OCI-LY7 (cell line): Measurements from ENCODE around the gene PDE10A. TPM values are rescaled to one million over a fixed set of nuclear protein-coding genes. Genes with fewer than 3 reads are reported as not detected.

ENCODE experiments used
- BruUV-seq: library from RNA; stranded (reverse); fragments of 400-500 nt; replicated peaks from 2 replicates; lab custom pipeline; 2021; lab: Mats Ljungman, UMichigan
- CTCF ChIA-PET: fragments of 300-600 bp; sonication (Branson Sonifier 250); formaldehyde crosslinking; loops from one replicate; lab custom pipeline; 2022; ENCODE audit warnings: antibody characterized with exemption; ENCODE audit not compliant: unreplicated experiment; lab: Charles Lee
- POLR2A ChIA-PET: fragments of 300-600 bp; sonication (Branson Sonifier 250); formaldehyde crosslinking; loops from one replicate; lab custom pipeline; 2022; ENCODE audit warnings: antibody characterized with exemption; lab: Charles Lee
- DNase-seq: peaks from one replicate; pipeline ENCODE4 v3.0.0-alpha.2; 2015; ENCODE audit warnings: low spot score
- H2AFZ ChIP-seq: fragments of 200-600 bp; sonication (generic), shearing (Covaris generic); 2 replicates; pipeline ENCODE4 v1.6.1; 2014; ENCODE audit warnings: mild to moderate bottlenecking, antibody characterized with exemption, low read length, moderate library complexity
- H3K27ac ChIP-seq: fragments of 200-600 bp; sonication (generic); 2 replicates; pipeline ENCODE4 v1.5.1; 2014; ENCODE audit warnings: mixed run types, low read depth, mild to moderate bottlenecking, moderate library complexity, low read length, inconsistent platforms; ENCODE audit not compliant: poor library complexity, severe bottlenecking
- H3K36me3 ChIP-seq: fragments of 200-600 bp; sonication (generic); 2 replicates; pipeline ENCODE4 v1.6.1; 2014; ENCODE audit warnings: mild to moderate bottlenecking, antibody characterized with exemption, low read length, moderate library complexity, mixed read lengths; ENCODE audit not compliant: insufficient read depth
- H3K4me1 ChIP-seq: fragments of 200-600 bp; sonication (generic); 2 replicates; pipeline ENCODE4 v1.5.1; 2014; ENCODE audit warnings: mild to moderate bottlenecking, low read length; ENCODE audit not compliant: insufficient read depth, poor library complexity, severe bottlenecking
- H3K4me2 ChIP-seq: fragments of 200-600 bp; sonication (generic); 2 replicates; pipeline ENCODE4 v1.6.1; 2014; ENCODE audit warnings: mild to moderate bottlenecking, low read length
- H3K4me3 ChIP-seq: fragments of 200-600 bp; sonication (generic); 2 replicates; pipeline ENCODE4 v1.5.1; 2014; ENCODE audit warnings: mild to moderate bottlenecking, low read depth, low read length; ENCODE audit not compliant: poor library complexity, severe bottlenecking
- H3K79me2 ChIP-seq: fragments of 200-600 bp; sonication (generic); 2 replicates; pipeline ENCODE4 v1.6.1; 2016; ENCODE audit warnings: low read depth, mild to moderate bottlenecking, low read length, moderate library complexity, mixed read lengths; ENCODE audit not compliant: insufficient read depth
- H3K9me2 ChIP-seq: fragments of 200-600 bp; sonication (generic); 2 replicates; pipeline ENCODE4 v1.6.1; 2016; ENCODE audit warnings: mild to moderate bottlenecking, low read length, mixed read lengths; ENCODE audit not compliant: insufficient read depth
- H3K9me3 ChIP-seq: fragments of 200-600 bp; sonication (generic); 2 replicates; pipeline ENCODE4 v1.6.1; 2014; ENCODE audit warnings: mild to moderate bottlenecking, mixed run types, low read length, mixed read lengths
- H4K20me1 ChIP-seq: fragments of 200-600 bp; sonication (generic); 2 replicates; pipeline ENCODE4 v1.6.1; 2014; ENCODE audit warnings: mild to moderate bottlenecking, antibody characterized with exemption, low read length, moderate library complexity, mixed read lengths; ENCODE audit not compliant: insufficient read depth
- CTCF ChIP-seq: fragments of 200-600 bp; sonication (generic); conservative IDR thresholded peaks from 2 replicates; pipeline ENCODE4 v1.5.1; 2014; ENCODE audit warnings: mild to moderate bottlenecking, antibody characterized with exemption, low read length, moderate library complexity, mixed read lengths
- EZH2phosphoT487 ChIP-seq: fragments of 200-600 bp; sonication (generic); IDR thresholded peaks from 2 replicates; pipeline ENCODE4 v1.6.1; 2018; ENCODE audit warnings: low read depth, borderline replicate concordance, mild to moderate bottlenecking, mixed run types, antibody characterized with exemption, low read length, moderate library complexity, mixed read lengths
- intact Hi-C: fragments of 100-400 bp; cut with micrococcal nuclease; formaldehyde crosslinking; loops from one replicate; pipeline ENCODE4 v1.10.0; 2022; ENCODE audit not compliant: unreplicated experiment
- total RNA-seq, 2 experiments: library from RNA; depleted of rRNA in 1 of 2; stranded (reverse); fragments of >200 nt in 1 of 2; shearing (Covaris generic) in 1 of 2; gene quantifications; 2 replicates each; pipeline ENCODE4 v1.2.3, GENCODE V29; 2014 to 2022

Gene PDE10A
- total RNA-seq, 2 experiments from 2014 or later, result not detected

DNA sequence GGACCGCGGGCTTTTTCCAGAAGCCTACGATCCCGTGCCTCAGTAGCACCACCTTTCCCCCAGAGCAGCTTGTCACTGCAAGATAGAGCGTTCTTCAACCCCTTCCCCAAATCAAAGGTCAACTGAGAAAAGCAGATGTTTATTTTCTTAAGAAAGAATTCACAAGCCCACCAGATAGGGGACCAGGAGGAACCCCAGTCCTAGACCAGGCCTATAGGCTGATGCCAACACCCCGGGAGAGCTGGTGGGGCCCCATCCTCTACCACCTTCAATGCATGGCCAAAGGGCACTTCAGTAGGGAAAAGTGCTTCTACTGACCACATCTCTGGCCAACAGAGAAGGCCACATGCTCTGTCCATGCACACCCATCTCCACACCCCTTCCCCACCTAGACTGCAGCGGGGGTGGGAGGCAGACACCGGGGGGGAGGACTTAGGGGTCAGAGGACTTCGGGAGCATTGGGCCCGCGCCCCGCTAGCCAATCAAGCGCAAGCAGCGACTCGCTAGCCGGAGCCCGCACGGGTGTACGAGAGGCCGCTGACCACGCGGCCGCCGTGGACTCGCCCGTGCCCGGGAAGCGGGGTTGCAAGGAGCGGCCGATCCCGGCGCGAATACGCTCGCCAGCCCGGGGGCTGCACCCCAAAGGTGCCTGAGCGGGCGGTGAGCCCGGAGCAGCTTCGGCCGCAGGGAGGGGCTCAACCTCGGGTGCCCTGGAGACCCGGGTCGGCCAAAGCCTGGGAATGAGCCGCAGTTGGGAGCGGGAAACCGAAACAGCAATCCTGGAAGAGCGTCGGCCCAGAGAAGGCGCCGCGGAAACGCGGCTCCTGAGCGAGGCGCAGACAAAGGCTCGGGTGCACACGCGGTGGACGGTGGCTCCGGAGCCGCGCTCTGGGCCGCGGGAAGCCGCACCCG lies 2.8 kb downstream of the PDE10A start:
- intact Hi-C loops, result no loop called here
- H2AFZ ChIP-seq, result no peak overlapping the region
- POLR2A ChIA-PET, result no interaction called here

GRCh38 chr6:165658395-165659058 lies 4.5 kb downstream of the PDE10A start:
- intact Hi-C loops, result no loop called here
- CTCF ChIA-PET, result no interaction called here

More for the DNA sequence above, 2.8 kb downstream of the PDE10A start:
- no TSS peak for BruUV-seq
- H3K79me2 ChIP-seq, result no peaks in the 10 kb centered on the region
- no peak overlapping the region for H3K4me3 ChIP-seq
- no peaks in the 10 kb centered on the region for H3K9me3 ChIP-seq
- no peaks in the 10 kb centered on the region for H3K36me3 ChIP-seq
- CTCF ChIA-PET, result no interaction called here
- no peak overlapping the region for H3K27ac ChIP-seq
- no peaks in the 10 kb centered on the region for H3K9me2 ChIP-seq
- no peak for TF ChIP-seq CTCF
- no peak for TF ChIP-seq EZH2phosphoT487
- H4K20me1 ChIP-seq, result no peaks in the 10 kb centered on the region
- no peak overlapping the region for H3K4me2 ChIP-seq
- no peaks in the 10 kb centered on the region for H3K4me1 ChIP-seq
- no peak for DNase-seq

More at GRCh38 chr6:165658395-165659058, 4.5 kb downstream of the PDE10A start:
- no peak for TF ChIP-seq CTCF
- TF ChIP-seq EZH2phosphoT487, result no peak
- no peak overlapping the region for H3K27ac ChIP-seq
- H2AFZ ChIP-seq, result no peak overlapping the region
- no peaks in the 10 kb centered on the region for H3K36me3 ChIP-seq
- no TSS peak for BruUV-seq
- no peaks in the 10 kb centered on the region for H3K79me2 ChIP-seq
- H3K4me2 ChIP-seq, result no peak overlapping the region
- no peaks in the 10 kb centered on the region for H4K20me1 ChIP-seq
- no peak overlapping the region for H3K4me3 ChIP-seq
- POLR2A ChIA-PET, result interaction anchor here (0.7 kb wide), 1 partner anchor 9 kb away, joined by 3 read pairs; no protein-coding TSS in a partner anchor
- no peak for DNase-seq
- no peaks in the 10 kb centered on the region for H3K9me3 ChIP-seq
- H3K4me1 ChIP-seq, result no peaks in the 10 kb centered on the region
- no peaks in the 10 kb centered on the region for H3K9me2 ChIP-seq
